GM18873 (cell line): ENCODE measurements around the gene HDAC4.

Experiments
- ATAC-seq: cut with Tn5 transposase; IDR thresholded peaks from one replicate; pipeline ENCODE4 v1.9.1; 2021; ENCODE audit warnings: mild to moderate bottlenecking, moderate library complexity, moderate number of reproducible peaks; ENCODE audit not compliant: unreplicated experiment, low FRiP score

Gene HDAC4

DNA sequence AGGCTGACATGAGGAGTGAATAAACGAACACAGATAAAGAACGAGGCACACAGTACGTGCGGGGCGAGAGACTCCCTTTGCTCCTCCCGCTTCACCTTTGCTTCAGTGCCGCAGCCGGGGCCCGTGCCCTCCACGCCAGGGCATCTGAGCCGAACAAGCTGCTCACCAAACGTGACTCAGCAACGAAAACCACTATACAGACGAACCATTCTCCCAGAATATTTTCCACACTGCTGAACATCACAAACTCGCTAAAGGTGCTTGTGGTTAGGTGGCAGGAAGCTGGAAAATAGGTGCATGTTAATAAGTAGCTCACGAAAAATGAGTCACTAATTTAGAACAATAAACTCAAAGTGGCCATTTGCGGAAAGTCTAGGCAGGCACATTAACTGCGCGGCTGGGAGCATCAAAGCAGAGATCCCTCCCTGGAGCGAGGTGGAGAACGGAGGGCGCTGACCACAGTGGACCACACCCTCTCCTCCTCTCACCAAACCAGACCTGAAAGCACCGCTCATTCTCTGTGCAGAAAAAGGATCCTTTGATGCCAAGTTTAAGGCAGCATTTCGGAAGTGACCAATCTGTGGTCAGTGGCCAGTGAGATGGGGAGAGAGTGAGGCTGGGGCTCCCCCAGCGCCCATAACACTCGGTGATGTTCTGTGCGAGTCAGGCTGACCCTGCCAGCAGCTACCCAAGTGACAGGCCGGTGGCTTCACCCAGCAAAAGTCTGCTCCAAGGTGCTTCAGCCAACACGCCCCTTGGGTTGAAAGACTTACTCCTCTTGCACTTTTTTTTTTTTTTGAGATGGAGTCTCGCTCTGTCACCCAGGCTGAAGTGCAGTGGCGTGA, 153.2 kb downstream of the HDAC4 start:
- no peak for ATAC-seq

DNA sequence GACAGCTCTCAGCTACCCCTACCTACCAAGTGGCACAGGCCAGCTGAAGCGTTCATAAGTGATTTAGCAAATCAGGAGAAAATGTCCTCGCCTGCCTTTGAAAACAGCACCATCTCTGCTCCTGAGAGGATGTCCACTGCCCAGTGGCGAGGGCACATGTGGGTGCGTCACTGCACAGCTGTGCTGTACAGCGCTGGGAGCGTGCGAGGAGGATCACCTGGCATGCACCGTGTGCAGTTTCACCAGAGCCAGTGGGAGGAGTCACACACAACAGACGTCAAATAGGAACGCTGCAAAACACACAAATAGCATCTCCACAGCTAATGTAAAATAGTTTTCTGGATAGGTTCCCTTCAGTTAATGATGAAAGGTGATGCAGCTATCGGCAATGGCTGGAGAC, 154.1 kb downstream of the HDAC4 start:
- no peak for ATAC-seq

DNA sequence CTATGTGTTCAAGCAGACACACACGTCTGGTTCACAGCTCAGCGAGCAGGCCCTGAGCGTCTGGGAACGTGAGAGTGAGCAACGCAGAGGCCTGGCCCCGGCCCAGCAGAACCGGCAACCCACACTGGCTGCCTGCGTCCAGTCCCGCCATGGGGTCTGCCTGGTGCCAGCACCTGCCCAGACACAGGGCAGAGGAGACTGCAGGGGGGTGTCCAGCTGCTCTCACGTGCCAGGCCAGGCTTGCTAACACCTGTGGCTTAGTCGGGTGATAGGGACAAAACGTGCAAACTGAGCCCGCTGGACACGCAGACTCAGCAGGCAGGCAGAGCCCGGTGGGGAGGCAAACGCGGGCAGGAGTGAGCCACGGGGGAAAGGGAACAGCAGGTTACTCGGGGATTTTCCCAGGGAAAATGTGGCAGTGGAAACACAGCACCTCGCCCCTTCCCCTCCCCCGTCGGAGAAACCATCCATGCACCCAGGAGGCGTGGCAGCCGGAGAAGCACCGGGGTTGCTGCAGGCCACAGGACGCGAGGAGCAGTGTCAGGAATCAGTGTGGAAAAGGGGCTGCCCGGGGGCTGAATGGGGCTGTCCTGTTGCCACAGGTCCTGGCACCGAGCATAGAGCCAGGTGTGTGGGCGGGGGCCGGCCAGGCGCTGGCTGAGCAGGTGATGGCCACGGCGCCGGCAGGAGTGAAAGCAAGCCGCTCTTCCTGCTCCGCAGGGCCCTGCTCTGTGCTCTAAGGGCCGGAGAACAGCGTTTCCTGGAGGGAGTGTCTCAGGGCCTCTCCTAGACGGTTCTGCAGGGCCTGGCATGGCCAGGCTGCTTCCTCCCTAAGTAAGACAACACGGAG, 154.7 kb downstream of the HDAC4 start:
- ATAC-seq = no peak

DNA sequence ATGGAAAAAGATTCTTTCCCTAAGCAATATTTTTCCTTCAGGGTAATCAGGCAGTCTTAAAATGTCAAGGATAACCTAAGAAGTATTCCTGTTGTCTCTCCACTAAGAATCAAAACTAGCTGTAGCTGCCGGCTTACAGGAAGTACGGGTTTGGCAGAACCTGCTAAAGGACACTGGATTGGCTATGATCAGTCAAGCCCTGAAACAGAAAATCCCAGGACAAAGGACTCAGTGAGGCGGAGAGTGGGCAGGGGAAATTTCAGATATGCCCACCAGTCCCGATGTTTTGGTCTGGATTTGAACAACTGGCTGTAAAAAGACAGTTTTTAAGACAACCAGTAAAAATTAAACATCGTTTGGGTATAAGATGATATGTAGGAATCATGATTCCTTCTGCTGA, 155.7 kb downstream of the HDAC4 start:
- ATAC-seq = no peak

DNA sequence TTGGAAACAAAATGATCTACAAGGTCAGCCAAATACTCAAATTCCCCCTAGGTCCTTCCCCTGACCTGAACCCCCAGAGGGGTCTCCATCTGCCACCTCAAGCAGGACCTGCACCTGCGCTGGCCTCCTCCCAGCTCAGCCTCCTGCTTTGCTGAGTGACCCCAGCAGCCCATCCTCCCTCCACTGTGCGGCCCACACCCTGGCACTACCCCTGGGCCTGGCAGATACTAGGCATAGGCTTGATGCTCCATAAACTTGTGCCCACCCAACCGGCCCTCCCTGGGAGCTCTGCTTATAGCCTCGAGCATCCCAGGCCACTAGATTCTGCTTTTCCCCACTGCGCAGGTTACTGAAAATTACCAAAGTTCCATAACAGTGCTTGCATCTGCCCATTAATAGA, 156.2 kb downstream of the HDAC4 start:
- ATAC-seq = no peak

DNA sequence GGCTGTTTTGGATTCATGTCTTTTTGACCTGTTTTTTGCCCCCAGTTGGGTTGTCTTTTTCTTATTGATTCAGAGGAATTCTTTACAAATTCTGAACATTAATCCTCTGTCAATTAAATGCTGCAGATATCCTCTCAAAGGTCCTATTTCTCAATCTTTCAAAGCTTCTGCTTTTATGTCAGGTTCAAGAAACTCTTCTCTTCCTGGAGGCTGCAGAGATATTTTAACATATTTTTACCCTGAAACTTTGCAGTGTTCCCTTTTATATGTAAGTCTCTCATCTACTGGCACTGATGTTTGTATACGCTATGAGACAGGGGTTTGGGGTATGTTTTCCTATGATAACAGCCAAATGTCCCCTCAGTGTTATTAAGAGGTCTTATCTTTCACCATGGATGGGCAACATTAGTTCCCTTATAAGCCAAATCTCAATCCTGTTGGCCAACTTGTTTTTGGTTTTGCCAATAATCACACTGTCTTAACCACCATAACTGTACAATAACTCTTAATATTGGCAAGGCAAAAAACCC, 159.3 kb downstream of the HDAC4 start:
- no peak for ATAC-seq

DNA sequence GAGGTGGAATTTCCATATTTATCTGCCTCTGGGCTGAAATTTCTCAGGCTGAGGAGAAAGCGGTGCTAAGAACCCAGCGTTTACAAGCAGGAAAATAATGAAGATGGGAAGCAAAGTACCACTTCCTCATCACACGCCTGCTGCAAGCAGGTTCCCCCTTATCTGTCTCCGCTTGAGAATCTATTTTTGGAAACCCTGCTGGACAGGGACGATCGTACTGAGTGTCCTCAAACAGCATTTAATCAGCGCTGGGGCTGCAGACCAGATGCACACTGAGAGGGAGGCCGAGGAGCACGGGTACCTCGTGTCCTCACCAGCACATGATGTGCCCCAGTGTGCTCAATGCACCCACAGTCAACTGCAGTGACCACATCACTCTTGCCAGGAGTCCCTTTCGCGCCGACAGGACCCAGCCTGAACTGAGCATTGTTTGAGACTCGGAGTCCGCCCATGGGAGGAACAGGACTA, 160.4 kb downstream of the HDAC4 start:
- no peak for ATAC-seq

DNA sequence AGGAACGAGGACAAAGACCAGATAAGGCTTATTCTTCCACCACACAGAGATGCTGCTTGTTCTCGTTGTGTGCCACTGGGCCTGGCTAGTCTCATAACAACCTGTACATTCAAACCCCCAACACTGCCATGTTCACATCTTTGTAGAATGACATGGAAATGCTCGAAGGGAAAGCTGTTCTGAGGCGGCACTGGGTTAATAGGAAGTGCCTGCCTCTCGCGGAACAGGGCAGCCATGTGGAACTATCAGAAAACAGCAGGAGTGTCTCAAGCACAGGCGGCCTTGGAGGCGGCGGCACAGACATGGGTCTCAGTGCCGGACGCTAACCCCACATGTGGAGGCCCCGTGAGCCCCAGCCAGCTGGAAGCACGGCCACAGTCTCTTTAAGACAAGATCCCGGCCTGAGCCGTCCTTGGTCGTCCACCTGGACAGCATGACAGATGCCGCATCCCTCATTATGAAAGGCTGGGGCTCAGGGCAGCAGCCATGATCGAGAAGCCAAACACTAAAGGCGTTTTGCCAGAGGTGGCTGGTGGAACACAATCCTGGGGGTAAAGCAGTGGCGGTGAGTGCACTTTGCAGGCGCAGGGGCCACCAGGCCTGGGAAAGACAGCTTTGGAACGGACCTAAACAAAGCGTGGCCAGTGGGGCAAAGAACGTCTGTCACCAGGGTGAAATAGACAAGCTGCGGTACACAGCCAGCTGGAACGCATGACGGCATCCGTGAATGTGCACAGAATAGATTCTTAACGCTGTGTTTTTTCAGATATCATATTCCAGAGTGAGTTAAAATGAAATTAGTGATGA, 161.0 kb downstream of the HDAC4 start:
- no peak for ATAC-seq

DNA sequence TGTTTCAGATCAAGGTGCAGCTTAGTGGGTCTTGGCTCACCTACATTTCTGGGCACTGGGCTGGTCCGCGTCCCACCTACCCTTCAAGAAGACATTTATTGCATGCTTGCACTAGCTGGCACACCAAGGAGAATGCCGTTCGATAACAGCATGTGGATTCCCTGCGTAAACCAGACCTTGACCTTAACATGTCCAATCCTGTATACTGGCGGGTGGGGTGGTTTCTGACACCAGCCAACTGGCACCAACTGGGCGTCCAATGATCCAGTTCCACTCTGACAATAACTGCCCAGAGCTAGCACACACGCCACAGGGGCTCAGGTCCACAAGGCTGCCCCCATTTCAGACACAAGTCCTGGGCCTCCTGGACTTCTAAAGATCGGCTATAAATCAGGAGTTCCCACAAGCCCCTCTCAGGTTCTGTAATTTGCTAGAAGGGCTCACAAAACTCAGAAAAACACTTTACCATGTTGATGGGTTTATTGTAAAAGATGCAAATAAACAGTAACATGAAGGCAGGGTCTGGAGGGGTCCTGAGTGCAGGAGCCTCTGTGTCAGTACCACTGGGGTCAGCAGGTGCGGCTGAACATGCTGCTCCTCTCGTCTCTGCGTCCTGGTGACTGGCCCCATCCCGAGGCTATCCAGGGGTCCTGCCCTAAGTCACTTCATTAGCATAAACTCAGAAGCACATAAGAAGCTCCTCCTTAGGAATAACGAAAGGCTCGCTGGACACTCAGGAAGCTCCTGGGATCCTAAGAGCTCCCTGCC, 161.8 kb downstream of the HDAC4 start:
- ATAC-seq = no peak

DNA sequence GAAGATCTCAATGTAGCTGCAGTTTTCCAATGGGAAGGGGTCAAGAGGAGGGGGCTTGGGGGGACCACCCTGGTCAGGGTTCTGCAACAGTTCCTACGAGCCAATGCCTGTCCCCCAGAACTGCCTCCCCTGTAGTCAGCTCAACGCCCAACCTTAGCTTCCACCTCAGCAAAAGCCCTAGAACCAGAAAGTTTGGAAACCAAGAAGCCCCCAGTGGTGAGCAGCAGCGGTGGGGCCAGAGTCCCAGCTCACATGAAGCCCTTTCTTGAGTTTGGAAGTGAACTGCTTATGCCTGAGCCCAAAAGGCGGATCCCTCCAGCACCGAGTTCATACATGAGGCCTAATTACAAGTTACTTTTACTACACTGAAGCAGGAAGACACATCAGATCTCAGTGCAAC, 162.4 kb downstream of the HDAC4 start:
- ATAC-seq = no peak

DNA sequence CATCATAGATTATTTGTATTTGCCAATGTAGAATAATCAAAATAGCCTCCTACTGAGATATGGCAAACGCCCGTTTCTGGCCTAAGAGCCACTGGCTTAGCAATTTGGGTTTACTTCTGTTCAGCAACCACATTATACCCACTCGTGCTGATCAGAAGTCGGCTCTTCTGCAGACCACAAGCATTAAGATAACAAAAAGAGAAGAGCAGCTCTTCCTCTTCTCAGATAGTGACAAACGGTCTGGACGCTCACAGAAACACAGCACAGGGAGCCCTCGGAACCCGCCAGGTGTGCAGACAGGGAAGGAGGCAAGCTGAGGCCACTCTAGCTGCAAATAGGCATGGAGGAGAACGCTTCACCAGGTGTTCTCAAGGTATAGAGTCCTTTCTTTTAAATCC, 164.0 kb downstream of the HDAC4 start:
- no peak for ATAC-seq

DNA sequence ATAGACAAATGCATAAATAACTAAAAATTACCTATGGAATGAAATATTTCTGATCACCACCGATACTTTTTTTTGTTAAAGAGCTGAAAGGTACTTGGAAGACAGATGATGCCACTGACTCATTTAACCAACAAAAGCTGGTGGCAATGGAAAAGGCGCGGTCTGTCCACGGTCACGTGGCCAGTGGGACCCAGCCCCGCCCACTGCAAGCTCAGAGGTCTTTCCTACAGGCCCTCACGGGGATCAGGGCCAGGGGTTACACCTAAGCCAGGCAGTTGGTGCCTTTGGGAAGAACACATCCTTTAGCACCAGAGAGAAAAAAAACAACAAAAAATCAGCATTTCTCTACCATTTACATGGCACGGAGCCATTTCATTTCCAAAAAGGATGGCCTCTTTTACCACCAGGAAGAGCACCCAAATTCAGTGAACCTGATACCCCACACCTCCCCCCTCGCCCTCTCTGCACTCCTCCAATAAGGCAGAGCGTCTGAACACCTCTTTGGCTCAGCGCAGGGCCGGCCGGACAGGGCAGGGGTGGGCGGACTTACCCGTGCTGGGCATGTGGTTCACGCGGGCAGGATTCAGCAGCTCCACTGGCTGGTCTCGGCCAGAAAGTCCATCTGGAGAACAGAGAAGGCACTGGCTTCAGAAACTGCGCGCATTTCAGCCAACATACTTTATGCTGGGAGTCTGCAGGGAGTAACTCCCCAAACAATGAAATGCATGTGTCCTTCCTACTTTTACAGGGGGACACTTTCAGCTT, 164.6 kb downstream of the HDAC4 start:
- no peak for ATAC-seq

DNA sequence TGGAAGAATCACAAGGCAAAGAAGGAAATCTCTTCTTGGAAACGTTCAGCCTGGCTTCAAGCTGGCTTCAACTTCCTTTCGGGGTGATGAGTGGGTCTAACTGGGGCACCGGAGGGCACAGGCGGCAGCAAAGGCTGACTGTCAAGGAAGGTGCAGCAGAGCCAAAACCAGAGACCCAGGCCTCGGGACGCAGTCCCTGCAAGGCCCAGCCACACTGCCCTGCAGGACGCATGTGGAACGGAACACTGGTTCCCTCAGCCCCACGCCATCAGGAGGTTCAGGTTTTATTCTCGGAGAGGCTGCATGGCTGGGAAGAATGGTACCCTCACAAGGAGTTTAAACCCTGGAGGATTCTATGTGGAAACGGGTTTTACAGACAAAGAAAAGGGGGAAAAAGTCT, 165.5 kb downstream of the HDAC4 start:
- ATAC-seq = no peak

DNA sequence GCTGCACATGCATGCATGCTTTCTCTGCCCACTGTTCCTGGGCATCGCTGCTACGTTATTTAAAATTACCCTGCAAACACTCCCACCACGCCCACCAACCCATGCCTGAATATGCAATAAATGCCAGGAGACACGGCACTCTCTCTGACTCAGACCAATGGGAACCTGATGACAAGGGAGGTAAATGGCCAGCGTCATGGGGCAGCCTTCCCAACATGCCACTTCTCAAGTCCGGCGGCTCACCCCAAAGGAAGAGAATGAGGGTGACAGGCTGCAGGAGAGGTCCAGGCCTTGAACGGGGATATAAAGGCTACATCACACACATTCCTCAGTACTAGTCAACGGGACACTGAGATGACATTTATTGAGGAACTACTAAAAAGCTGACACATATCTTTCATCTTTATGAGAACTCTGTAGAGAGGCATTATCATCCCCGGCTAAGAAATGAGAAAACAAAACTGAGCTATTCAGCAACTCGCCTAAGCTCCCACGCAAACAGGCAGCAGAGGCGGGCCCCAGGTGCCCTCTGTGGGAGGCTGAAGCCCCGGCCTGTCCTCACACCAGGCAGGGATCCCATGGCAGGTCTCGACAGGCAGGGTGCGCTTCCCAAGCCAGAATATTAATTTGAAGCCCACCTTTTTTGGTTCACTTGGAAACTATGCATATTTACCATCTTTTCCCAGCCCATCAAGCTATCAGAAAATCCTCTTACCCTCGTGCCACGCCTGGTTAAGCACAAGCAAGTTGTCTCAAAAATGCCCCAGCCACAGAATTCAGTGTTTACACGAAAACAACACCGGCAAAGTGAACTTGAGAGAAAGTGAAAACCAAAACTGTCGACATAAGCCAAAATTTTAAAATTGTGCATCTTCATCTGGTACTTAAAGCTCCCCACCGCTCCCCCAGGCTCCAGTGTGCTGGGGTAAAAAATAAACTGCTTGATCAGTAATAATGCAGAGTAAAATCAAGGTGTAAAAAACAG, 166.3 kb downstream of the HDAC4 start:
- ATAC-seq = no peak

DNA sequence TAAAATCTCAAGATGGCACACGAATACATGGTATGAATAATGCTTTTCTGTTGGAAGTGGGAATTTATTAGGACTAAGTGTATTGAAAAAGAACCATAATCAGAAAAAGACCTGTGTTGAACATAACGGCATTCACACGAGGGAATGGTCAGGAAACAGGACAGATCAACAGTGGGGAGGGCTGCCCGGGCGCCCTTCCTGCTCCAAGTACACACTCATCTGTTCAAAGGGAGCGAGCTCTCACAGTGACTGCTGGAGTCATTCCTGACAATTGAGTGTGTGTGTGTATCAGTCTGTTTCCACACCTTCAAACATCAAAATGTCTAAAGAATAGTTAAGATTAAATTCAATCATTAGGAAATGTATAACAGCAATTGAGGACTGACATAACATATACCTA, 167.2 kb downstream of the HDAC4 start:
- no peak for ATAC-seq

DNA sequence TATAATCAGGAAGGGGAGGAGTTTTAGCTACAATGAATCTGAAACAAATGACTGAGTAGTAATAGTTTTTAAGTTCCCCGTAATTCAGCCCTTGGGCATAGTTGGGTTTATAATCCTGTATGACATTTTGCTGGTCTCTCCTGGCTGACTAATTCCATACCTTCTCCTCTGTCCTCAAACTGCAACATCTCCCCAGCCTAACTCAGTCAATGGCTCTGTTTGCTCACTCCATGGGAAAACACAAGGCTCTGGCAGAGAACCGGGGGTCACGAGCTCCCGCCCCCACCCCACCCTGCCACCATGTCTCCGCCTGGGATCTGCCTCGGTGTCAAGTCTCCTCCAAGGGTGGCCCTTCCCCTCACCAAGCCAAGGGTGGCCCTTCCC, 168.6 kb downstream of the HDAC4 start:
- ATAC-seq = no peak

DNA sequence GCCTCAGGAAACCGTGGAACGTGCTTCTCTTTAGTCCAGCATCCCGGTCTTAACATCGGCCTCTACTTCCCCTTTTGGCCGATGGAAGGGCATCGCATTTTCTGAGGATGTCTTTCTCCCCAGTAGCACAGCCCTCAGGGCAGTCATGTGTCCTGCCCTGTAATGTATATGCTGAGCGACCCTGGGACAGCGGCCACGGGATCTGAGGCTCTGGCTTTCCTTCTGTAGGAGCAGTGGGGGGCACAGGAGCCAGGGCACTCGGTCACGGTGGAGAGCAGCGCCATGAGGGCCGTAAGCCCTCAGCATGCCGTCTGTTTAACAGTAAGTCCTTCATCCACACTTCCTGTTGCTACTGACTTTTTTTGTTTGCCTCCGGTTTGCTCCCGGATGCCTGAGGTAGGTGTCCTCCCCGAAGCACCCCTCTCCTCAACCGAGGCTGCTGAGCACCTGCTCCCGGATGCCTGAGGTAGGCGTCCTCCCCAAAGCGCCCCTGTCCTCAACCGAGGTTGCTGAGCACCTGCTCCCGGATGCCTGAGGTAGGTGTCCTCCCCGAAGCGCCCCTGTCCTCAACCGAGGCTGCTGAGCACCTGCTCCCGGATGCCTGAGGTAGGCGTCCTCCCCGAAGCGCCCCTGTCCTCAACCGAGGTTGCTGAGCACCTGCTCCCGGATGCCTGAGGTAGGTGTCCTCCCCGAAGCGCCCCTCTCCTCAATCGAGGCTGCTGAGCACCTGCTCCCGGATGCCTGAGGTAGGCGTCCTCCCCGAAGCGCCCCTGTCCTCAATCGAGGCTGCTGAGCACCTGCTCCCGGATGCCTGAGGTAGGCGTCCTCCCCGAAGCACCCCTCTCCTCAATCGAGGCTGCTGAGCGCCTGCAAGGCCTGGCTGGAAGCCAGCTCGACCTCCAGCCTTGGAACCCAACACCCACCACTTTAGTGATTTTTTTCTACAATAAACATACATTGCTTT, 169.3 kb downstream of the HDAC4 start:
- no peak for ATAC-seq
